ENCODE results near the gene FAM180B.
"Not testable (repeated sequence)": the region's sequence is repeated elsewhere in the genome, so short reads cannot be mapped to it uniquely, and the experiment has no call there.

FAM180B gene

GRCh38 chr11:47615249-47615648 lies 28.8 kb downstream of the FAM180B start:
- DNase-seq (ENCODE audit: low read depth in 1 of 2, low spot score in 1 of 2), result no peak
- TF ChIP-seq JUND (IDR thresholded peaks at IDR 0.05; ENCODE audit: low read depth), result no peak
- in situ Hi-C loops (cut with HindIII; ENCODE audit: low pct_unique_long_range_greater_than_20kb, low sequenced_read_pairs), result no loop called here

GRCh38 chr11:47616726-47617416 lies 30.4 kb downstream of the FAM180B start:
- no peak for TF ChIP-seq JUND (IDR thresholded peaks at IDR 0.05; ENCODE audit: low read depth)
- DNase-seq (ENCODE audit: low read depth in 1 of 2, low spot score in 1 of 2), result peak in 1 of 2 experiments; percentile 78
- in situ Hi-C loops (cut with HindIII; ENCODE audit: low pct_unique_long_range_greater_than_20kb, low sequenced_read_pairs), result no loop called here

GRCh38 chr11:47617417-47617809 lies 30.9 kb downstream of the FAM180B start:
- DNase-seq (ENCODE audit: low read depth in 1 of 2, low spot score in 1 of 2), result no peak
- in situ Hi-C loops (cut with HindIII; ENCODE audit: low pct_unique_long_range_greater_than_20kb, low sequenced_read_pairs), result no loop called here

GRCh38 chr11:47620836-47621378 lies 34.4 kb downstream of the FAM180B start:
- TF ChIP-seq JUND (IDR thresholded peaks at IDR 0.05; ENCODE audit: low read depth), result no peak
- DNase-seq (ENCODE audit: low read depth in 1 of 2, low spot score in 1 of 2), result no peak
- in situ Hi-C loops (cut with HindIII; ENCODE audit: low pct_unique_long_range_greater_than_20kb, low sequenced_read_pairs), result no loop called here

More at GRCh38 chr11:47617417-47617809, 30.9 kb downstream of the FAM180B start:
- no peak for TF ChIP-seq JUND (IDR thresholded peaks at IDR 0.05; ENCODE audit: low read depth)

- in situ Hi-C loops (cut with HindIII; ENCODE audit: low pct_unique_long_range_greater_than_20kb, low sequenced_read_pairs), result no loop called here
- no peak for TF ChIP-seq JUND (IDR thresholded peaks at IDR 0.05; ENCODE audit: low read depth)
- DNase-seq (ENCODE audit: low read depth in 1 of 2, low spot score in 1 of 2), result no peak
Measured at GRCh38 chr11:47626234-47626633, 39.8 kb downstream of the FAM180B start.

- TF ChIP-seq JUND (IDR thresholded peaks at IDR 0.05; ENCODE audit: low read depth), result no peak
- in situ Hi-C loops (cut with HindIII; ENCODE audit: low pct_unique_long_range_greater_than_20kb, low sequenced_read_pairs), result no loop called here
- DNase-seq (ENCODE audit: low read depth in 1 of 2, low spot score in 1 of 2), result no peak
Measured at GRCh38 chr11:47628026-47628425, 41.5 kb downstream of the FAM180B start.

GRCh38 chr11:47631473-47631872 lies 45.0 kb downstream of the FAM180B start:
- no peak for DNase-seq (ENCODE audit: low read depth in 1 of 2, low spot score in 1 of 2)
- in situ Hi-C loops (cut with HindIII; ENCODE audit: low pct_unique_long_range_greater_than_20kb, low sequenced_read_pairs), result no loop called here
- TF ChIP-seq JUND (IDR thresholded peaks at IDR 0.05; ENCODE audit: low read depth), result no peak

DNA sequence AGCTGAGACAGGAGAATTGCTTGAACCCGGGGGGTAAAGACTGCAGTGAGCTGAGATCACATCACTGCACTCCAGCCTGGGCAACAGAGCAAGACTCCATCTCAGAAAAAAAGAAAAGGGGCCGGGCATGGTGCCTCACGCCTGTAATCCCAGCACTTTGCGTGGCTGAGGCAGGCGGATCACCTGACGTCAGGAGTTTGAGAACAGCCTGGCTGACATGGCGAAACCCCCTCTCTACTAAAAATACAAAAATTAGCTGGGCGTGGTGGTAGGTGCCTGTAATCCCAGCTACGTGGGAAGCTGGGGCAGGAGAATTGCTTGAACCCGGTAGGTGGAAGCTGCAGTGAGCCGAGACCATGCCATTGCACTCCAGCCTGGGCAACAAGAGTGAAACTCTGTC lies 49.9 kb downstream of the FAM180B start:
- DNase-seq (ENCODE audit: low read depth in 1 of 2, low spot score in 1 of 2); in situ Hi-C loops (cut with HindIII; ENCODE audit: low pct_unique_long_range_greater_than_20kb, low sequenced_read_pairs): not testable (repeated sequence)

Data from T47D (cell line).